HG03460 (cell line): ENCODE data around the gene MAMDC2.
"Not testable (repeated sequence)": the region's sequence is repeated elsewhere in the genome, so short reads cannot be mapped to it uniquely, and the experiment has no call there.

Experiments used
- ATAC-seq: cut with Tn5 transposase; IDR thresholded peaks from one replicate; pipeline ENCODE4 v1.9.1; 2021; ENCODE audit not compliant: unreplicated experiment

The MAMDC2 gene

GRCh38 chr9:70035691-70036090, 8.0 kb upstream of the MAMDC2 start:
- no peak for ATAC-seq

GRCh38 chr9:70036641-70037040, 7.0 kb upstream of the MAMDC2 start:
- no peak for ATAC-seq

GRCh38 chr9:70038171-70038621, 5.5 kb upstream of the MAMDC2 start:
- not testable (repeated sequence) for ATAC-seq

- no peak for ATAC-seq
These were observed 3.2 kb upstream of the MAMDC2 start for GRCh38 chr9:70040376-70040903.

GRCh38 chr9:70042461-70043215, 1.0 kb upstream of the MAMDC2 start:
- no peak for ATAC-seq

- no peak for ATAC-seq
These were observed 363 bp upstream of the MAMDC2 start for GRCh38 chr9:70043285-70043684.

- ATAC-seq = no peak
These were observed 1.1 kb downstream of the MAMDC2 start for GRCh38 chr9:70044490-70045307.

- no peak for ATAC-seq
These were observed 1.8 kb downstream of the MAMDC2 start for GRCh38 chr9:70045452-70045851.

- no peak for ATAC-seq
These were observed 2.8 kb downstream of the MAMDC2 start for GRCh38 chr9:70046274-70047070.

GRCh38 chr9:70049236-70049635, 5.6 kb downstream of the MAMDC2 start:
- no peak for ATAC-seq

GRCh38 chr9:70049672-70050271, 6.1 kb downstream of the MAMDC2 start:
- no peak for ATAC-seq

- no peak for ATAC-seq
These were observed 9.1 kb downstream of the MAMDC2 start for GRCh38 chr9:70052768-70053167.

GRCh38 chr9:70053864-70054263, 10.2 kb downstream of the MAMDC2 start:
- ATAC-seq = no peak

GRCh38 chr9:70054521-70054920, 10.9 kb downstream of the MAMDC2 start:
- ATAC-seq = no peak

GRCh38 chr9:70055406-70056210, 12.0 kb downstream of the MAMDC2 start:
- ATAC-seq = no peak

GRCh38 chr9:70056211-70056944, 12.7 kb downstream of the MAMDC2 start:
- ATAC-seq = no peak

GRCh38 chr9:70058569-70059116, 15.0 kb downstream of the MAMDC2 start:
- no peak for ATAC-seq

GRCh38 chr9:70060148-70060882, 16.7 kb downstream of the MAMDC2 start:
- ATAC-seq = no peak
